ENCODE data around the gene RPS6KB2.
A peak's percentile ranks its signal among the peaks of the same experiment; 100 is the strongest.
"Not testable (repeated sequence)": the region's sequence is repeated elsewhere in the genome, so short reads cannot be mapped to it uniquely, and the experiment has no call there.

Gene RPS6KB2

GRCh38 chr11:67458266-67458665 lies 30.0 kb downstream of the RPS6KB2 start:
- TF ChIP-seq CTCF (IDR thresholded peaks at IDR 0.05; ENCODE audit: insufficient read depth, low read depth, low read length, missing control alignments), result no peak
- DNase-seq (ENCODE audit: low read depth), result no peak
- H3K4me3 ChIP-seq (ENCODE audit: low read depth, low read length), result no peak overlapping the region

- H3K4me3 ChIP-seq (ENCODE audit: low read depth, low read length), result no peak overlapping the region
- no peak for TF ChIP-seq CTCF (IDR thresholded peaks at IDR 0.05; ENCODE audit: insufficient read depth, low read depth, low read length, missing control alignments)
- DNase-seq (ENCODE audit: low read depth), result no peak
Observed at GRCh38 chr11:67463186-67463585, 34.9 kb downstream of the RPS6KB2 start.

GRCh38 chr11:67463680-67464410 lies 35.6 kb downstream of the RPS6KB2 start:
- TF ChIP-seq CTCF (IDR thresholded peaks at IDR 0.05; ENCODE audit: insufficient read depth, low read depth, low read length, missing control alignments), result no peak
- H3K4me3 ChIP-seq (ENCODE audit: low read depth, low read length), result peak overlapping the region; percentile 80
- peak; percentile 69 for DNase-seq (ENCODE audit: low read depth)

- peak overlapping the region; percentile 80 for H3K4me3 ChIP-seq (ENCODE audit: low read depth, low read length)
- peak; percentile 97 for DNase-seq (ENCODE audit: low read depth)
- no peak for TF ChIP-seq CTCF (IDR thresholded peaks at IDR 0.05; ENCODE audit: insufficient read depth, low read depth, low read length, missing control alignments)
Observed at GRCh38 chr11:67464411-67465188, 36.3 kb downstream of the RPS6KB2 start.

GRCh38 chr11:67465189-67465510 lies 36.9 kb downstream of the RPS6KB2 start:
- H3K4me3 ChIP-seq (ENCODE audit: low read depth, low read length), result peak overlapping the region; percentile 77
- TF ChIP-seq CTCF (IDR thresholded peaks at IDR 0.05; ENCODE audit: insufficient read depth, low read depth, low read length, missing control alignments), result no peak
- no peak for DNase-seq (ENCODE audit: low read depth)

GRCh38 chr11:67465530-67465929 lies 37.2 kb downstream of the RPS6KB2 start:
- peak overlapping the region; percentile 77 for H3K4me3 ChIP-seq (ENCODE audit: low read depth, low read length)
- DNase-seq (ENCODE audit: low read depth), result not testable (repeated sequence)

- no peak for DNase-seq (ENCODE audit: low read depth)
- TF ChIP-seq CTCF (IDR thresholded peaks at IDR 0.05; ENCODE audit: insufficient read depth, low read depth, low read length, missing control alignments), result no peak
- no peak overlapping the region for H3K4me3 ChIP-seq (ENCODE audit: low read depth, low read length)
Observed at GRCh38 chr11:67466367-67466766, 38.1 kb downstream of the RPS6KB2 start.

Measured in GM12865 (cell line).